GM12864 (cell line): ENCODE measurements around the gene SNRNP200.

Experiments used
- DNase-seq: peaks from one replicate; pipeline ENCODE4 v3.0.0-alpha.2; 2011; ENCODE audit warnings: low read depth
- H3K4me3 ChIP-seq: 2 replicates; pipeline ENCODE4 v1.5.1; 2011; ENCODE audit warnings: mild to moderate bottlenecking, low read depth, low read length, control low read depth
- TF ChIP-seq, protein P1 (sequence below): IDR thresholded peaks from 2 replicates; pipeline ENCODE4 v1.5.1; 2011; ENCODE audit warnings: low read depth, mild to moderate bottlenecking, moderate library complexity, low read length, control low read depth, inconsistent platforms; ENCODE audit errors: missing control alignments

SNRNP200 gene

DNA sequence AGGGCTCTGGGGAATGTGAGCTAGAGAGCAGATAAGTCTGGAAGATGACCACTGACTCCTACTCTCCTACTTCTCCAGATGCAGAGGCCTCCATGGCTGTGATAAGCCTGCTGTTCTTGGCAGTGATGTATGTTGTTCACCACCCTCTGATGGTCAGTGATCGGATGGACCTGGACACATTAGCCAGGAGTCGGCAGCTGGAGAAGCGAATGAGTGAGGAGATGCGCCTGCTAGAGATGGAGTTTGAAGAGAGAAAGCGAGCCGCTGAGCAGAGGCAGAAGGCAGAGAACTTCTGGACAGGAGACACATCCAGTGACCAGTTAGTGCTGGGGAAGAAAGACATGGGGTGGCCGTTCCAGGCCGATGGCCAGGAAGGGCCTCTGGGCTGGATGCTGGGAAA, 21.2 kb upstream of the SNRNP200 start:
- peak overlapping the region; percentile 56; the same call in 1 of the 2 replicates for H3K4me3 ChIP-seq
- TF ChIP-seq, protein P1, sequence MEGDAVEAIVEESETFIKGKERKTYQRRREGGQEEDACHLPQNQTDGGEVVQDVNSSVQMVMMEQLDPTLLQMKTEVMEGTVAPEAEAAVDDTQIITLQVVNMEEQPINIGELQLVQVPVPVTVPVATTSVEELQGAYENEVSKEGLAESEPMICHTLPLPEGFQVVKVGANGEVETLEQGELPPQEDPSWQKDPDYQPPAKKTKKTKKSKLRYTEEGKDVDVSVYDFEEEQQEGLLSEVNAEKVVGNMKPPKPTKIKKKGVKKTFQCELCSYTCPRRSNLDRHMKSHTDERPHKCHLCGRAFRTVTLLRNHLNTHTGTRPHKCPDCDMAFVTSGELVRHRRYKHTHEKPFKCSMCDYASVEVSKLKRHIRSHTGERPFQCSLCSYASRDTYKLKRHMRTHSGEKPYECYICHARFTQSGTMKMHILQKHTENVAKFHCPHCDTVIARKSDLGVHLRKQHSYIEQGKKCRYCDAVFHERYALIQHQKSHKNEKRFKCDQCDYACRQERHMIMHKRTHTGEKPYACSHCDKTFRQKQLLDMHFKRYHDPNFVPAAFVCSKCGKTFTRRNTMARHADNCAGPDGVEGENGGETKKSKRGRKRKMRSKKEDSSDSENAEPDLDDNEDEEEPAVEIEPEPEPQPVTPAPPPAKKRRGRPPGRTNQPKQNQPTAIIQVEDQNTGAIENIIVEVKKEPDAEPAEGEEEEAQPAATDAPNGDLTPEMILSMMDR, result no peak
- no peak for DNase-seq

DNA sequence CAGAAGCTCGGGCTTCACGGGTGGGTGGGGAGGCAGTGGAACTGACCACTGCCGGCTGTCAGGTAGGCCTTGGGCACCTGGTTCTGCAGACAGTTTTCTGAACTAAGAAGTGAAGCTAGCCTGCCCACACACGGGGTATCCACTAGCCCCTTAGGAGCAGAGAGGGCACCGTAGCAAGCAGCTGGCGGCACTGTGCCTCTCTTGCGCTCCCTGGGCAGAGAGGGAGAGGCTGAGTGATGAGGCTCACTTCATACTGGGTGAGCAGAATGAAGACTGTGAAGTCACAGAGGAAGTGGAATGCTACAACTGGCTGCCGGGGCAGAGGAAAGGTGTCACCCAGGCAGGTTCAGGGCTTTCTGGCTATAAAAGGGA, 20.5 kb upstream of the SNRNP200 start:
- H3K4me3 ChIP-seq, result peak overlapping the region; percentile 56
- TF ChIP-seq, protein P1, result peak; percentile 9
- DNase-seq, result no peak

DNA sequence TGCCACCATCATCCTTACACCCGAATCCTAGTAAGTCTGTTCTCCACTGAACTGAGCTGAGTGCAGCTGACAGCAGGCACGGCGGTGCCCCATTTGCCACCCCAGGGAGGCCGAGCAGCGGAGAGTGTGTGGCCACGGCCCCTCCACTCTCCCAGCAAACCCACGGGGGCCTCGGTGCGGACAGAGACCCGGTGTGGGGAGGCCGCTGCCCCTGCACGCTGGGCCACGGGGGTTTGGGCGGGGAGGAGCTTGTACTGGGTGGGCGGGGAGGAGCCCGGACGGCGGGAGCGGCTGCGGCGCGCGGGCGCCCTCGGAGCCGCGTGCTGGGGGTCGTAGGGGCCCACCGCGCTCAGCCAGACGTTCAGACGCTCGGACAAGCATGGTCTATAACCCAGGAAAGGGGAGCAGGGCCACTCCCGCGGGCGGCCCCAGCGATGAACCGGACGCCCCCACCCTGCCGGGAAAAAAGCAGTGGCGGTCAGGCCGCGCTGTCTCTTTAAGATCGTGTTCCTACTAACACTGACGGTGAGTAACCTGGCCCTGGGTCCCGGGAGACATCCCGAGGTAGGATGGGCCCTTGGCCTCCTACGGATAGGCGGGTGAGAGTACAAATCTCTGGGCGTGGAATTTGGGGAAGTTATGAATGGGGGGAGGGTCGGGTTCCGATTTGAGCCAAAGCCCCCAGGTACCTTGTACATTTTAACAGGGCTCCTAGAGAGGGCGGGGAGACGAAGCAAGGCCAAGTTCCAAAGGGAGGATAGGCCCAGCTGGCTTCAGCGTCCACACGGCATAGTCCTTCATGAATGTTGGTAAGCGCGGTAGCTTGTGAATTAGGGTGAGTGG, 19.9 kb upstream of the SNRNP200 start, which contains the start of gene ITPRIPL1:
TSS of gene ITPRIPL1 (plus strand) at position 277 of the 843 bp plus-strand sequence. CDS start at position 800, 523 bp downstream.
- TF ChIP-seq, protein P1, result no peak
- H3K4me3 ChIP-seq, result peak within 1 kb of the TSS; percentile 56
- no peak for DNase-seq

DNA sequence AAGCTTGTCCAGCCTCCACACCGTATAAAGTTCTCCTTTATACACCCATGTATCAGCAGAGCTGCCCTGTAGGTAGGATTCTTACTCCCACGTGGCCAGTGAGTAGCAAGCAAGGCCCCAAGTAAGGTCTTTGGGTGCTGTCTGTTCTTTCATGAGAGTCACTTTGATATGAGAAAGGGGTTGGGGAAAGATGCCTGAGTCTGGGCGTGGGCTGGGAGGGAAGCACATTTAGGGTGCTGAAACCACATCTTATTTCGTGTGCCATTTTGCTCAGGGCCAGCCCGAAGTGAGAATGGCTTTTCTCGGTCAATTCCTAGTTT, 19.3 kb upstream of the SNRNP200 start:
- peak overlapping the region; percentile 56 for H3K4me3 ChIP-seq
- no peak for DNase-seq
- TF ChIP-seq, protein P1, result no peak

DNA sequence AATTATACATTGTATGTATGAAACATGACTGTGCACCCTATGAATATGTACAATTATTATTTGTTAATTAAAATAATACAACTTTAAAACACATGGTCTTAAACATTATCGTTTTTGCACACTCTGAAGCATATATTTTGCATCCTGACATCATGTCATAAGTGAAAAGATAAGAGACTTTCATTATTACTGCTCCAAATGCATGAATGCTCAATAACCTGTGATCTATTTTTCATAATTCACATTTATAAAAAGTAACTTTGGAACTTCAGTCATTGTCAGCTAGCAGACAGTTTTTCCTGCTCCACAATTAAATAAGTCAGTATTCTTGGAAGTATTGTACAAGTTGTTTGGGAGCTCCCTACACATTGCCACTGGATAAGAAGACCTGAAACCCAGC, 18.5 kb upstream of the SNRNP200 start:
- H3K4me3 ChIP-seq, result no peak overlapping the region
- TF ChIP-seq, protein P1, result no peak
- no peak for DNase-seq

DNA sequence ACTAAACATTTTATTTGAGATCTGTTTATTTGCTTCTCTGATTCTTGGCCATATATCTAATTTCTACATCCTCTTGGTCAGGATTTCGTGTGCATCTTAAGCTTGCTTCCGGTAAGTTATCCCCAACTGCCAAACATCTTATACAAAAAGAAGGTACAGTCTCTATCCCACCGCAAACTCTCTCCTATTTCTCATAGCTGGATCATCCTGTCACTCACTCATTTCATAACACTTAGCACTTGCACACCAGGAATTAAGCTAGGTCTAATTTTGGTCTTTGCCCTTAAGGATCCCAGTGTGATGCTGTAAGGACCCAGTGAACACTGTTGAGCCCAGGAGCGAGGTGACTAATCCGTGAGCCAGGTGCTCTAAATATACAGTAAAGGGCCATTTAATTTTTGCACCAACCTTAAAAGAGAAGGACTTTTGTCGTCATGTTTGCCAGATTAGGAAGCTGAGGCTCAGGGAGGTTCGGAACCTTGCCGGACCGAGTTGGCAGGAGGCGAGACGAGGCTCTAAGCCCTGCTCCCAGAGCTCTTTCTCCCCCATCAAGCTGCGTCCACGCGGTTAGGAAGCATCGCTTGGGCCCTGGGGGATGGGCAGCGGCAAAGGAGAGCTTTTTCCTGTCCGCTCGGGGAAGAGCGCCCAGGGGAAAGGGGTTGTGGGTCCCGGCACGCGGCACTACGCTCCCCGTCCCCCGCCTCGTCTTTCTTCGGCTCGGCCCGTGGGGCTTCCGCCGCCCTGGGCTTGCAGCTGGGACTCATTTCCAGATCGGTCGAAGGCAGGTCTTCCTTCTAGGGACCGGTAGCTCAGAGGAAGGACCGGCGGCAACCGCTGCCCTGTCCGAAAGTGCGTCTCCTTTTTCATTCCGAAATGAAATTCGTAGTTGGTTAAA, 15.6 kb upstream of the SNRNP200 start:
- TF ChIP-seq, protein P1, result no peak
- H3K4me3 ChIP-seq, result peak overlapping the region; percentile 73
- DNase-seq, result no peak
